ENCODE measurements around the gene CCDC92. TPM values are rescaled to one million over a fixed set of nuclear protein-coding genes. Genes with fewer than 3 reads are reported as not detected.

CCDC92 gene
- total and polyA plus RNA-seq, 10 of the 15 experiments (the other 5 are each of a cell fraction or from before 2014, with no cell fraction given) = 0.53 to 11.8 (median 4.2) TPM

DNA sequence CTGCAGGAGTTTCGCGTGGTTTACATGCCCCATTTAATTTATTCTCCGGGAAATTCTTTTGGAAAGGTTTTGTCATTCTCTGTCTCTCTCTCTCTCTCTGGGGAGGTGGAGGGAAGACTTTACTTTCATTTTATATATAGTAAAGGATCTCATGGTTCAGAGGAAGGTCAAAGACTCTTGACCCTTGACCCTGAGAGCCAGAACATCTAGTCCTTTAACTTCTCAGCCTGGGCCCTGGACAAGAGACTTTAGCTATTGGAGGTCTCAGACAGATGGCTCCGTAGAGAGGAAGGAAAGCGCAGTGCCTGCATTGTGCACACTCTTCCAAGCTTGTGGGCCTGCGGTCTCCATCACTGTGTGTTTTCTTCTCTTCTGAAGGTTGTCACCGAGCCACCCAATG lies 43.7 kb downstream of the CCDC92 start:
- H3K9ac ChIP-seq (ENCODE audit: control insufficient read depth, insufficient read depth, low read length) = no peak overlapping the region
- SMC1A ChIA-PET (ENCODE audit: uncharacterized antibody, unreplicated experiment) = no interaction called here
- FAIRE-seq (no peak), DNase-seq (ENCODE audit: low read depth, low spot score) (no peak), ATAC-seq (no peak)
- WGBS (ENCODE audit: insufficient coverage, insufficient replicate concordance, low lambda C conversion rate, missing lambda C conversion rate) = 77% methylated on average over 7 of the region's 7 CpGs
- no peak for TF ChIP-seq PAX8 (IDR thresholded peaks at IDR 0.05)
- TF ChIP-seq SUZ12 (IDR thresholded peaks at IDR 0.05; ENCODE audit: unreplicated experiment) = no peak
- TF ChIP-seq WRNIP1 (IDR thresholded peaks at IDR 0.05; ENCODE audit: borderline replicate concordance, low read depth, low read length) = no peak
- TF ChIP-seq NBN (IDR thresholded peaks at IDR 0.05) = no peak
- TF ChIP-seq IRF4 (IDR thresholded peaks at IDR 0.05; ENCODE audit: low read depth, low read length) = no peak
- no peak for TF ChIP-seq SRF (IDR thresholded peaks at IDR 0.05; ENCODE audit: low read depth in 2 of 2, low read length in 2 of 2)
- TF ChIP-seq NFYB (IDR thresholded peaks at IDR 0.05; ENCODE audit: insufficient read depth, low read depth, low read length) = no peak
- no peak for TF ChIP-seq RAD51 (IDR thresholded peaks at IDR 0.05)
- TF ChIP-seq CEBPB (IDR thresholded peaks at IDR 0.05; ENCODE audit: borderline replicate concordance in 1 of 2, low read depth in 2 of 2, low read length in 2 of 2) = no peak
- no peak for TF ChIP-seq TBL1XR1 (IDR thresholded peaks at IDR 0.05; ENCODE audit: low read depth, low read length)
- TF ChIP-seq POLR2AphosphoS5 (IDR thresholded peaks at IDR 0.05; ENCODE audit: low read length) = no peak
- TF ChIP-seq PAX5 (IDR thresholded peaks at IDR 0.05; ENCODE audit: borderline replicate concordance, low read depth, low read length) = no peak
- TF ChIP-seq, protein P1, sequence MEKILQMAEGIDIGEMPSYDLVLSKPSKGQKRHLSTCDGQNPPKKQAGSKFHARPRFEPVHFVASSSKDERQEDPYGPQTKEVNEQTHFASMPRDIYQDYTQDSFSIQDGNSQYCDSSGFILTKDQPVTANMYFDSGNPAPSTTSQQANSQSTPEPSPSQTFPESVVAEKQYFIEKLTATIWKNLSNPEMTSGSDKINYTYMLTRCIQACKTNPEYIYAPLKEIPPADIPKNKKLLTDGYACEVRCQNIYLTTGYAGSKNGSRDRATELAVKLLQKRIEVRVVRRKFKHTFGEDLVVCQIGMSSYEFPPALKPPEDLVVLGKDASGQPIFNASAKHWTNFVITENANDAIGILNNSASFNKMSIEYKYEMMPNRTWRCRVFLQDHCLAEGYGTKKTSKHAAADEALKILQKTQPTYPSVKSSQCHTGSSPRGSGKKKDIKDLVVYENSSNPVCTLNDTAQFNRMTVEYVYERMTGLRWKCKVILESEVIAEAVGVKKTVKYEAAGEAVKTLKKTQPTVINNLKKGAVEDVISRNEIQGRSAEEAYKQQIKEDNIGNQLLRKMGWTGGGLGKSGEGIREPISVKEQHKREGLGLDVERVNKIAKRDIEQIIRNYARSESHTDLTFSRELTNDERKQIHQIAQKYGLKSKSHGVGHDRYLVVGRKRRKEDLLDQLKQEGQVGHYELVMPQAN (conservative IDR thresholded peaks at IDR 0.05) = no peak
- TF ChIP-seq NR2F1 (conservative IDR thresholded peaks at IDR 0.05) = no peak
- no peak for TF ChIP-seq SMAD5 (IDR thresholded peaks at IDR 0.05; ENCODE audit: low read depth)
- TF ChIP-seq, protein P2, sequence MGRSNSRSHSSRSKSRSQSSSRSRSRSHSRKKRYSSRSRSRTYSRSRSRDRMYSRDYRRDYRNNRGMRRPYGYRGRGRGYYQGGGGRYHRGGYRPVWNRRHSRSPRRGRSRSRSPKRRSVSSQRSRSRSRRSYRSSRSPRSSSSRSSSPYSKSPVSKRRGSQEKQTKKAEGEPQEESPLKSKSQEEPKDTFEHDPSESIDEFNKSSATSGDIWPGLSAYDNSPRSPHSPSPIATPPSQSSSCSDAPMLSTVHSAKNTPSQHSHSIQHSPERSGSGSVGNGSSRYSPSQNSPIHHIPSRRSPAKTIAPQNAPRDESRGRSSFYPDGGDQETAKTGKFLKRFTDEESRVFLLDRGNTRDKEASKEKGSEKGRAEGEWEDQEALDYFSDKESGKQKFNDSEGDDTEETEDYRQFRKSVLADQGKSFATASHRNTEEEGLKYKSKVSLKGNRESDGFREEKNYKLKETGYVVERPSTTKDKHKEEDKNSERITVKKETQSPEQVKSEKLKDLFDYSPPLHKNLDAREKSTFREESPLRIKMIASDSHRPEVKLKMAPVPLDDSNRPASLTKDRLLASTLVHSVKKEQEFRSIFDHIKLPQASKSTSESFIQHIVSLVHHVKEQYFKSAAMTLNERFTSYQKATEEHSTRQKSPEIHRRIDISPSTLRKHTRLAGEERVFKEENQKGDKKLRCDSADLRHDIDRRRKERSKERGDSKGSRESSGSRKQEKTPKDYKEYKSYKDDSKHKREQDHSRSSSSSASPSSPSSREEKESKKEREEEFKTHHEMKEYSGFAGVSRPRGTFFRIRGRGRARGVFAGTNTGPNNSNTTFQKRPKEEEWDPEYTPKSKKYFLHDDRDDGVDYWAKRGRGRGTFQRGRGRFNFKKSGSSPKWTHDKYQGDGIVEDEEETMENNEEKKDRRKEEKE (IDR thresholded peaks at IDR 0.05) = no peak
- TF ChIP-seq HDGF (IDR thresholded peaks at IDR 0.05) = no peak
- H3K9me3 ChIP-seq (replicated peaks; ENCODE audit: control insufficient read depth, insufficient read depth, low read length) = no peaks in the 10 kb centered on the region
- RAD21 ChIA-PET (ENCODE audit: unreplicated experiment) = no interaction called here
- H2AFZ ChIP-seq (ENCODE audit: control insufficient read depth, low read depth, low read length) = no peak overlapping the region
- intact Hi-C loops (cut with micrococcal nuclease; ENCODE audit: unreplicated experiment) (no loop called here), in situ Hi-C loops (cut with MboI) (no loop called here)
- no peaks in the 10 kb centered on the region for H4K20me1 ChIP-seq (ENCODE audit: control insufficient read depth, insufficient read depth)
- CTCF ChIA-PET = no interaction called here
- H3K36me3 ChIP-seq (ENCODE audit: control insufficient read depth in 2 of 2, insufficient read depth in 2 of 2, low read length in 1 of 2) = no peaks in the 10 kb centered on the region
- POLR2A ChIA-PET = no interaction called here
- no peak overlapping the region for H3K27ac ChIP-seq (ENCODE audit: control insufficient read depth, insufficient read depth)
- no peak overlapping the region for H3K4me2 ChIP-seq (ENCODE audit: control insufficient read depth, insufficient read depth)
- no peaks in the 10 kb centered on the region for H3K79me2 ChIP-seq (ENCODE audit: control insufficient read depth, insufficient read depth, low read length)
- peaks cover 0 to 1% of the 10 kb centered on the region in 2 experiments; a peak in 3 of 4 replicates for H3K27me3 ChIP-seq (replicated peaks in 1 of 2; ENCODE audit: control insufficient read depth in 2 of 2, insufficient read depth in 2 of 2, low read length in 1 of 2)
- H3K4me3 ChIP-seq = no peak overlapping the region
- H3K4me1 ChIP-seq (ENCODE audit: control insufficient read depth, insufficient read depth, low read length) = no peaks in the 10 kb centered on the region
- no TSS peak for BruUV-seq (replicated peaks)

Data from GM12878 (cell line).